ENCODE measurements around the gene ADGRD1. TPM values are rescaled to one million over a fixed set of nuclear protein-coding genes. Genes with fewer than 3 reads are reported as not detected.

ADGRD1 gene
- polyA plus RNA-seq, 1 of the 3 experiments (the other 2 are of a cell fraction), result not detected

DNA sequence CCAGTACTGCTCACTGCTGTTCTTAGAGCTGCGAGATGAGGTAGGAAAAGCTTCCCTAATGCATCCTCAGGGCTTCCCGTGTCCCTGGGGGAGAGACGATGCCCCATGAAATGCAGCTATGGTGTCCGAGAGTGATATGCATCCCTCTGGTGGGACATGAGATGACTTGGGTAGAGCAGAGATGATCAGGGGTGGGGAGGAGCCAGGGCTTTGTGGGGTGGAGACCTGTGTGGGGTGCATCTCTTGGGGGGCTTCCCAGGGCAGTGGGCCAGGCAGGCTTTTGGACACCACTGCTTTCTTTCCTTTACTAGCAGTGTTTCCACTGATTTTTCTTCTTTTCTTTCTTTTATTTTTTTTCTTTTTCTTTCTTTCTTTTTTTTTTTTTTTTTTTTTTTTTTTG, 147.3 kb downstream of the ADGRD1 start:
- Histone ChIP-seq H3K27me3 (ENCODE audit: insufficient read depth) (no peaks in the 10 kb centered on the region), H3K9ac (no peak overlapping the region), H3F3A (replicated peaks; ENCODE audit: insufficient read depth) (no peaks in the 10 kb centered on the region), H3K36me3 (replicated peaks in 1 of 2; ENCODE audit: control insufficient read depth in 1 of 2, insufficient read depth in 2 of 2, low read length in 1 of 2) (no peaks in the 10 kb centered on the region), H3K27ac (ENCODE audit: low read depth in 2 of 2, low read length in 1 of 2) (no peak overlapping the region), H3K79me2 (ENCODE audit: insufficient read depth) (no peaks in the 10 kb centered on the region), H4K20me1 (ENCODE audit: insufficient read depth) (no peaks in the 10 kb centered on the region), H3K4me3 (ENCODE audit: low read depth in 2 of 2, low read length in 1 of 2) (no peak overlapping the region), H3K9me2 (no peaks in the 10 kb centered on the region), H2AFZ (ENCODE audit: low read depth) (no peak overlapping the region), H3K9me3 (no peaks in the 10 kb centered on the region), H3K4me2 (no peak overlapping the region), H3K4me1 (ENCODE audit: control insufficient read depth in 1 of 2, insufficient read depth in 2 of 2, low read depth in 1 of 2, low read length in 1 of 2) (peaks cover 0 to 24% of the 10 kb centered on the region in 2 experiments; a peak in 1 of 4 replicates)
- WGBS (ENCODE audit: low lambda C conversion rate), result 6% methylated on average over 2 of the region's 4 CpGs
- no peak for DNase-seq
- POLR2A ChIA-PET, result no interaction called here
- no peak for TF ChIP-seq RAD21 (IDR thresholded peaks at IDR 0.05; ENCODE audit: low read length)
- no peak for TF ChIP-seq RXRA (IDR thresholded peaks at IDR 0.05; ENCODE audit: borderline replicate concordance, low read depth)
- CTCF ChIA-PET, result interaction anchor here (0.8 to 6.2 kb wide), 3 partner anchors 24 to 353 kb away, joined by 3 to 87 read pairs (median 9); no protein-coding TSS in a partner anchor

DNA sequence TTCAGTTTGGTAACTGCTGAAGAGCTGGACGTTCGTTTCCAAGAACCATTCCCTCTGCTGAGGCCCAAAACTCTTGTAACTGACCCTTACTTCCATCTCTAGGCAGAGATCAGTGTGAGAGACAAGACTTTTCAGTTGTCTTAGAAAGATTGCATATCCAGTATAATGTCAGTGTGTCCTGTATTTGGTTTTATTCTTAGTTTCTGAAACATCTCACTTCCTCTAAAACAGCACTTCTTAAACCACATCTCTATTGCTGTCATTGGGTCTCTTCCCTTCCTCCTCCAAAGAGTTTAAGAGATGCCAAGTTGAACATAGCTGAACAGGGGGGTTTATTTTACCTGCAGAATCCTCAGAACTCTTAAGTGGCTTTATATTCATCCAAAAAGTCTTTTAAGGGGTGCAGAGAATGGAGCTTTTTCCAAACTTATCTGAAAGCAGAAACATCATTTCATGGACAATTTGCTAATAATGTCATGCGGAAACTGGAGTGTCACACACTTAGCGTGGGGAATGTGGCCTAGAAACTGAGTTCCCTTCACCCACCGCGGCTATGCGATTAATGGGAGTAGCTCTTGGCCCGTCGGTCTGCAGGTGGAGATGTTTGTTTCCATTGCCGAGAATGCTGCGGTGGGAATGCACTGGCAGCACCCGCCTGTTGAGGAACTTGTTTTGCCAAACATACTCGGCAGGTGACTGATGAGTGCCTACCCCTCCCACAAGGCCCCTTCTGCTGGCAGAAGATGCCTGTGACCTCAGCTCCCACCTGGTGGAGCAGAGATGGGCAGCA, 148.2 kb downstream of the ADGRD1 start:
- no peak for DNase-seq
- H3K9ac ChIP-seq, result no peak overlapping the region
- H3K27ac ChIP-seq (ENCODE audit: low read depth in 2 of 2, low read length in 1 of 2), result no peak overlapping the region
- H3K4me3 ChIP-seq (ENCODE audit: low read depth in 2 of 2, low read length in 1 of 2), result no peak overlapping the region
- H3K4me2 ChIP-seq, result no peak overlapping the region
- H3K27me3 ChIP-seq (ENCODE audit: insufficient read depth), result no peaks in the 10 kb centered on the region
- H3K9me2 ChIP-seq, result no peaks in the 10 kb centered on the region
- no peaks in the 10 kb centered on the region for H3K9me3 ChIP-seq
- H3K36me3 ChIP-seq (replicated peaks in 1 of 2; ENCODE audit: control insufficient read depth in 1 of 2, insufficient read depth in 2 of 2, low read length in 1 of 2), result no peaks in the 10 kb centered on the region
- no peaks in the 10 kb centered on the region for H4K20me1 ChIP-seq (ENCODE audit: insufficient read depth)
- 65% methylated on average over 13 of the region's 13 CpGs for WGBS (ENCODE audit: low lambda C conversion rate)
- TF ChIP-seq, protein P1, sequence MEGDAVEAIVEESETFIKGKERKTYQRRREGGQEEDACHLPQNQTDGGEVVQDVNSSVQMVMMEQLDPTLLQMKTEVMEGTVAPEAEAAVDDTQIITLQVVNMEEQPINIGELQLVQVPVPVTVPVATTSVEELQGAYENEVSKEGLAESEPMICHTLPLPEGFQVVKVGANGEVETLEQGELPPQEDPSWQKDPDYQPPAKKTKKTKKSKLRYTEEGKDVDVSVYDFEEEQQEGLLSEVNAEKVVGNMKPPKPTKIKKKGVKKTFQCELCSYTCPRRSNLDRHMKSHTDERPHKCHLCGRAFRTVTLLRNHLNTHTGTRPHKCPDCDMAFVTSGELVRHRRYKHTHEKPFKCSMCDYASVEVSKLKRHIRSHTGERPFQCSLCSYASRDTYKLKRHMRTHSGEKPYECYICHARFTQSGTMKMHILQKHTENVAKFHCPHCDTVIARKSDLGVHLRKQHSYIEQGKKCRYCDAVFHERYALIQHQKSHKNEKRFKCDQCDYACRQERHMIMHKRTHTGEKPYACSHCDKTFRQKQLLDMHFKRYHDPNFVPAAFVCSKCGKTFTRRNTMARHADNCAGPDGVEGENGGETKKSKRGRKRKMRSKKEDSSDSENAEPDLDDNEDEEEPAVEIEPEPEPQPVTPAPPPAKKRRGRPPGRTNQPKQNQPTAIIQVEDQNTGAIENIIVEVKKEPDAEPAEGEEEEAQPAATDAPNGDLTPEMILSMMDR (IDR thresholded peaks at IDR 0.05), result no peak
- TF ChIP-seq, protein P2, sequence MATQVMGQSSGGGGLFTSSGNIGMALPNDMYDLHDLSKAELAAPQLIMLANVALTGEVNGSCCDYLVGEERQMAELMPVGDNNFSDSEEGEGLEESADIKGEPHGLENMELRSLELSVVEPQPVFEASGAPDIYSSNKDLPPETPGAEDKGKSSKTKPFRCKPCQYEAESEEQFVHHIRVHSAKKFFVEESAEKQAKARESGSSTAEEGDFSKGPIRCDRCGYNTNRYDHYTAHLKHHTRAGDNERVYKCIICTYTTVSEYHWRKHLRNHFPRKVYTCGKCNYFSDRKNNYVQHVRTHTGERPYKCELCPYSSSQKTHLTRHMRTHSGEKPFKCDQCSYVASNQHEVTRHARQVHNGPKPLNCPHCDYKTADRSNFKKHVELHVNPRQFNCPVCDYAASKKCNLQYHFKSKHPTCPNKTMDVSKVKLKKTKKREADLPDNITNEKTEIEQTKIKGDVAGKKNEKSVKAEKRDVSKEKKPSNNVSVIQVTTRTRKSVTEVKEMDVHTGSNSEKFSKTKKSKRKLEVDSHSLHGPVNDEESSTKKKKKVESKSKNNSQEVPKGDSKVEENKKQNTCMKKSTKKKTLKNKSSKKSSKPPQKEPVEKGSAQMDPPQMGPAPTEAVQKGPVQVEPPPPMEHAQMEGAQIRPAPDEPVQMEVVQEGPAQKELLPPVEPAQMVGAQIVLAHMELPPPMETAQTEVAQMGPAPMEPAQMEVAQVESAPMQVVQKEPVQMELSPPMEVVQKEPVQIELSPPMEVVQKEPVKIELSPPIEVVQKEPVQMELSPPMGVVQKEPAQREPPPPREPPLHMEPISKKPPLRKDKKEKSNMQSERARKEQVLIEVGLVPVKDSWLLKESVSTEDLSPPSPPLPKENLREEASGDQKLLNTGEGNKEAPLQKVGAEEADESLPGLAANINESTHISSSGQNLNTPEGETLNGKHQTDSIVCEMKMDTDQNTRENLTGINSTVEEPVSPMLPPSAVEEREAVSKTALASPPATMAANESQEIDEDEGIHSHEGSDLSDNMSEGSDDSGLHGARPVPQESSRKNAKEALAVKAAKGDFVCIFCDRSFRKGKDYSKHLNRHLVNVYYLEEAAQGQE (IDR thresholded peaks at IDR 0.05; ENCODE audit: low read depth, low read length), result no peak
- TF ChIP-seq, protein P3, sequence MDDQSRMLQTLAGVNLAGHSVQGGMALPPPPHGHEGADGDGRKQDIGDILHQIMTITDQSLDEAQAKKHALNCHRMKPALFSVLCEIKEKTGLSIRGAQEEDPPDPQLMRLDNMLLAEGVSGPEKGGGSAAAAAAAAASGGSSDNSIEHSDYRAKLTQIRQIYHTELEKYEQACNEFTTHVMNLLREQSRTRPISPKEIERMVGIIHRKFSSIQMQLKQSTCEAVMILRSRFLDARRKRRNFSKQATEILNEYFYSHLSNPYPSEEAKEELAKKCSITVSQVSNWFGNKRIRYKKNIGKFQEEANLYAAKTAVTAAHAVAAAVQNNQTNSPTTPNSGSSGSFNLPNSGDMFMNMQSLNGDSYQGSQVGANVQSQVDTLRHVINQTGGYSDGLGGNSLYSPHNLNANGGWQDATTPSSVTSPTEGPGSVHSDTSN (IDR thresholded peaks at IDR 0.05), result no peak
- TF ChIP-seq RAD21 (IDR thresholded peaks at IDR 0.05; ENCODE audit: low read length) (no peak), EP300 (IDR thresholded peaks at IDR 0.05; ENCODE audit: borderline replicate concordance in 1 of 2, low read depth in 1 of 2, low read length in 1 of 2) (no peak), EZH2phosphoT487 (IDR thresholded peaks at IDR 0.05; ENCODE audit: borderline replicate concordance, low read depth) (no peak), TEAD4 (IDR thresholded peaks at IDR 0.05; ENCODE audit: borderline replicate concordance, insufficient read depth) (no peak), RFX5 (IDR thresholded peaks at IDR 0.05; ENCODE audit: low read length) (no peak), RCOR1 (IDR thresholded peaks at IDR 0.05; ENCODE audit: low read length) (no peak), GABPA (IDR thresholded peaks at IDR 0.05; ENCODE audit: low read depth) (no peak), GATA2 (CRISPR knock-in tag; IDR thresholded peaks at IDR 0.05) (no peak), FOXJ3 (CRISPR knock-in tag; IDR thresholded peaks at IDR 0.05) (no peak), TCF12 (IDR thresholded peaks at IDR 0.05) (no peak), NRF1 (IDR thresholded peaks at IDR 0.05; ENCODE audit: low read depth, low read length) (no peak)
- peaks cover 0 to 17% of the 10 kb centered on the region in 2 experiments; a peak in 1 of 4 replicates for H3K4me1 ChIP-seq (ENCODE audit: control insufficient read depth in 1 of 2, insufficient read depth in 2 of 2, low read depth in 1 of 2, low read length in 1 of 2)
- H3F3A ChIP-seq (replicated peaks; ENCODE audit: insufficient read depth), result no peaks in the 10 kb centered on the region
- H2AFZ ChIP-seq (ENCODE audit: low read depth), result no peak overlapping the region
- POLR2A ChIA-PET, result no interaction called here
- H3K79me2 ChIP-seq (ENCODE audit: insufficient read depth), result no peaks in the 10 kb centered on the region
- CTCF ChIA-PET, result interaction anchor here (0.8 to 6.2 kb wide), 4 partner anchors 23 to 352 kb away, joined by 3 to 87 read pairs (median 27); no protein-coding TSS in a partner anchor

All from SK-N-SH (cell line).